ENCODE data around the gene STIM1.

The STIM1 gene

DNA sequence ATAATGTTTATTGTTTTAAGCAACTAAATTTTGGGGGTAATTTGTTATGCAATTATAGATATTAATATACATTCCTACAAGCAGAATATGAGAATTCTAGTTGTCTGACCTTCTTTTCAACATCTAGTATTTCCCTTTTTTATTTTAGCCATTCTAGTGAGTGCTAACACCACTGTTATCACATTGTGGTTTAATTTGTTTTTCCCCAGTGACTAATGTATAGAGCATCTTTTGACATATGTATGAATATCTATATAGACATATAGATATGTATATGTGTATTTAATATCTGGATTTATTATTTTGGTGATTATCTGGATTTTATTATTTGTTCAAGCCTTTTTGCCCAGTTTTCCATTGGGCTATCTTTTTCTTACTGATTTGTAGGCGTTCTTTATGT lies 66.6 kb downstream of the STIM1 start:
- ATAC-seq, result no peak

DNA sequence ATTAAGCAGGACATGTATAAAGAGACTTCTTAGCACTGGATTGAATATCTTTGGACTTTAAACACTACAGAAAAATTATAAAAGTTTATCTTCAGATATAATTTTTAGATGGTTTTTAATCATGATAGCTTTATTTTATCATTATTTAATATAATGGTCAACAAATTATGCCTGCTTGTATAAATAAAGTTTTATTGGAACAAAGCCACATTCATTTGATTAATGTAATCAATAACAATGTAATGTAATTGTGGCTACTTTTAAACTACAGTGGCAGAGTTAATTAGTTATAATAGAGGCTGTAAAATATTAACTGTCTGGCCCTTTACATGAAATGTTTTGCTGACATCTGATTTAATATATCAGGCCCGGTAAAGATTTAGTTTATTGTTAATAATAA lies 70.0 kb downstream of the STIM1 start:
- no peak for ATAC-seq

DNA sequence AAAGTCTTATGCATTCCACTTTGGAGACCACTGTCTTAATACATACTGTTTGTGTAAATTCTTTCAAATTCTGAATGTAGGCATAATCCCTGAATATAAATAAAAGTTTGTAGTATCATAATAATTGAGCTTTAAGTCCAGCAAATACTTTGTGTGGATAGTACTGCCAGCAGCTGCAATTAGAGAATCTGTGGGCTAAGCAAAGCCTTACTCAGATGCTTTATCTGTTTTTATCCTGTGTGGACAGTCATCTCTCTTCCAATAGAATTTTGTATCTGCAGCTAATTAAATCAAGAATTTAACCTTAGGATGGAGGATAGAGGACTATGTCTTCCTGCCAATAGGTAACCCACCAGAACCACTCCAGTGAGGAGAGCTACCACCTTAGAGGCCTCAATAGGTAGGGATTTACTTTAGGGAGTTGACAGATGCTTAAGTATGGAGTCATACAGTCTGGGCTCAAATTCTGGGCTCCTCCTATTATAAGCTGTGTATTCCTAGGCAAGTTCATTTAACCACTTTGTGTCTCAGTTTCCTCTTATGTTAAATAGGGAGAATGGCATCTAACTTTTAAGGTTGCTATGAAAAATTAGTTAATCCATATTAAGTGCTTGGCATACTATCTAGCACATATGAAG lies 71.1 kb downstream of the STIM1 start:
- no peak for ATAC-seq

DNA sequence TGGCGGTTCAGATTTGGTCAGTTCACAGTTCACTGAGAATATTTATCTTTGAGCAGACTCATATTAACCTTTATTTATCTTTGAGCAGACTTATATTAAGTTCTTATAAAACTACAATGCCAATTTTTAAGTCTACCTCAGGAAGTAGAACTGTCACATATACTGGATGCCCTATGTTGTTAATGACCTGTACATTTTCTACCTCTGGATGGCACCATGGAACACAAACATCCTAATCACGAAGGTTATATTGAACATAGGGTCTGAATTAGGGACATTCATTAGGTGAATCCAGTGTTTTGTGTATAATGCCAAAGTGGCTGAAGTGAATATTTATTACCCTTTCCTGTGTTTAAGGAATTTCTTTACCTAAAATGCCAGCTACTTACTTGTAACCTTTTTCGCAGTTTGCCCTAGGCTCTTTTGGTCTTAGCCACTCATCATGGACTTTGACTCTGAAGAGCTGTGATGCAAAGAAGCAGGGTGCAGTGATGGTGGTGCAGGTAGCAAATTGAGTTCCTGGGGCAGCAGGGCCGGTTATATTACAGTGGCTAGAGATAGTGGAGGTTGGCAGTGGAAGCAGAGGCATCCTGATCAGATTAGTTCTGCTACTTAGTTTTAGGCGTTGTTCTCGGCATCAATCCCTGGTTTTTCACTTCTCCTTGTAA lies 71.8 kb downstream of the STIM1 start:
- no peak for ATAC-seq

DNA sequence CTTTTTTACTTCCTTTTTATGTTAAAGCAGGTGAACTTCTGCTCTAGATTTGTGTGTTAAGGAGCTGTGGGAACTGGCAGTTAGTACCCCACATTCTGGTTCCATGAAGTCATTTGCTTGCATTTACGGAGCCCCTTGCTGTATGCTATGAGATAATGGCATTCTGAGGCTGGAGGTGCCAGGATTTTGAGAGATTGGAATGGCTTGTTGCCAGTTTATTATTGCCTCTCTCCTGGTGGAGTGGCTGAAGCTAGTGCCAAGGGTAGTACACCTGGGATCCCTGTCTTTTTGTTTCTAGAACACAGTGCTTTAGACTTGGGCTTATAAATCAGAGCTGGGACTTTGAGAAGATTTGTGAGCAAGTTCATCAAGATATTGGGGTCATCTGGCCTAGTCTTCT lies 73.8 kb downstream of the STIM1 start:
- no peak for ATAC-seq

DNA sequence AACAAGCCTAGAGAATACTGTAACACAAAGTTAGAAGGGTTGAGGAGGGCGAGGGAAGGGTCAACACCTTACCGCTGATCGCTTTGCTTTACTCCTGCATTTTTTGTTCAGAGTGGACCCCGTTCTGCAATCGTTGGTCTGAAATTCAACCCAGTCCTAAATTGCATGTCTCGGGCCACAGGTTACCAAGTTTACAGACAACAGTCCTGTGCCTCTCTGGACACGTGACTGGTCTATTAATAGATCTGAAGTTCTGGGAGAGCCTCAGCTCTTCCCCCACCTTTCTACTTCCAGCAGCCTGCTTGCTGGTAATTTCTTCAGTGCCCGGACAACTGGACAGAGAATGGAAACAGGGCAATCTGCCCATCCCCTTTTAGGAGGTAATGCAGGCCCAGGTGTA lies 74.2 kb downstream of the STIM1 start:
- no peak for ATAC-seq

DNA sequence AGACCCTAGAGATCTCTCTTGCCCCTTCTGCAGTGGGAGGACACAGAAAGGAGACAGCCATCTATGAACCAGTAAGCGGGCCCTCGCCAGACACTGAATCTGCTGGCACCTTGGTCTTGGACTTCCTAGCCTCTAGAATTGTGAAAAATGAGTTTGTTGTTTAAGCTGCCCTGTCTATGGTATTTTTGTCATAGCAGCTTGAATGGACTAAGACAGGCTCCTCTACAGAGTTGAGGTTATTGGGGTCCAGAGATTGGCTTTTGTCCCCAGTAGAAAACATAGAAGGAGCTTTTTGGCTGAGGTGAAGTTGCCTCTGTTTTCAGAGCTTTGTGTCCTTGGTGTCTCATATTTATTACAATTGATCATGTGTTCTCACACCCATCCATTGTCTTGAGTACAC lies 77.2 kb downstream of the STIM1 start:
- ATAC-seq, result no peak

DNA sequence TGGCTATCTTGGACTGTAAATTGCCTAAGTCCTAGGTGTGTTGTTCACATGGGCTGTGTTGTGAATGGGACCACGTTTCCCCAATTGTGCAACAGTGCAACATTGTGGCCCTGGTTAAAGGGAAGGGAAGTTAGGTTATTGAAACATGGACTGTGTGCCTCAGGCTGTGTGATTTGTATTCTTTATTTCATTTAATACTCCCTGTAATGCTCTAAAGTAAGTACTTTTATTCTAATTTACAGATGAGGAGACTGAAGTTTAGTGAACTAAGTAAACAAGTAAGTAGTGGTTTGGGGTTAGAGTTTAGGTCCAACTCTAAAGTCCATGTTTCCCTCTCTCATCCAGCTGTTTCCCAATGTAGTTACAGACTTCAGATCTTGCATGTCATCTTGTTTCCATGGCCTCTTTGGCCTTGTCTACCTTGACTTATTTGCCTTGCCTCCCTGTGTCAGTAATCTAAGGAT lies 77.7 kb downstream of the STIM1 start:
- no peak for ATAC-seq

DNA sequence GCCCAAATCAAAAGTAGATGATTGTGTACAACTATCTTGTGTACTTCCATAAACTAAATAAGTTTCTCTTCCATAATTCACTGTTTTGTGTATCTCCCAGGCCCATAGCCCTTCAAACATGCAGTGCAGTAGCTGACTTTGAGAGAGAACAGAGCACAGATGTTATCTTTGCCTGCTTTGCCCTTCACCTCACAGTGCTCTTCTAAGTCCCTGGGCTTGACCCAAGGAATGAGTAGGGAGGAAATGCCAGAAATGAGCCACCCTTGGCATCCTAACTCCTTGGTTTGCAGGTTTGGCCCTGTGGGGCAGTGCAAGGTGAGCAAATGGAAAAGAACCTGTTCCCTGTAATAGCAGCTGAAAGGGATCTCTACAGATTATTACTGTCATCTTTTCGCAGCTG lies 79.2 kb downstream of the STIM1 start:
- no peak for ATAC-seq

DNA sequence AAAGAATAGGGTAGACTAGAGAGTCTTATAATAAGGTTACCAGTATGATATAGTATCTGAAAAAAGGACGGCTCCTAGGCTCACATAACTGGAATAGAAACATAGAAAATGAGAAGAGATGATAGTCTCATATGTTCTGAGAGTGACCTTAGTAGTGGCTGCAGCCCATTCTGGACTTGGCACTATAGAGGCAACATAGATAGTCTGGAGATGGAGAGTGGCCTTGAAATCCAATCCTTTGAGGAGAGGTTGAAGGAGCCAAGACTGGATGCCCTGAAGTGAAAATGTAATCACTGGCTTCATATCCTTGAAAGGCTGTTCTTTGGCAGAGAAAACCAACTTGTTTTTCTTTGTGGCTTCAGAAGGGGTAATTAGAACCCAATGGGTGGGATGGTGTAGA lies 81.1 kb downstream of the STIM1 start:
- no peak for ATAC-seq

DNA sequence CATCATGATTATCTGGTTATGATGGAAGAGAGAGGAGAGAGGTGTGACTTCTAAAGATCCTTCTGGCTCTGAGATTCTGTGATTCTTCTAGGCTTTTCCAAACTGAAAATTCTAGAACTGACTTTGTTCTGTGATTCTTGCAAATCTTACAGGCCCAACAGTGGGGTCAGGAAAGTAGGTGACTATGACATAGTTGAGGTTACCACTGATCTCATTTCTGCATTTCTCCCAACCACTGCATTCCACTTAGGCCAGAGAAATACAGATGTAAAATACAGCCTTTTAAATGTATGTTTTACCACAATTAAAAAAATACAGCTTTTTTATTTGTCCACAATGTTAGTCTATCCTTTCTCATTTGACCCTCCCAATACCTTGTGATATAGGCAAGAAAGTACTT lies 83.7 kb downstream of the STIM1 start:
- ATAC-seq, result no peak

DNA sequence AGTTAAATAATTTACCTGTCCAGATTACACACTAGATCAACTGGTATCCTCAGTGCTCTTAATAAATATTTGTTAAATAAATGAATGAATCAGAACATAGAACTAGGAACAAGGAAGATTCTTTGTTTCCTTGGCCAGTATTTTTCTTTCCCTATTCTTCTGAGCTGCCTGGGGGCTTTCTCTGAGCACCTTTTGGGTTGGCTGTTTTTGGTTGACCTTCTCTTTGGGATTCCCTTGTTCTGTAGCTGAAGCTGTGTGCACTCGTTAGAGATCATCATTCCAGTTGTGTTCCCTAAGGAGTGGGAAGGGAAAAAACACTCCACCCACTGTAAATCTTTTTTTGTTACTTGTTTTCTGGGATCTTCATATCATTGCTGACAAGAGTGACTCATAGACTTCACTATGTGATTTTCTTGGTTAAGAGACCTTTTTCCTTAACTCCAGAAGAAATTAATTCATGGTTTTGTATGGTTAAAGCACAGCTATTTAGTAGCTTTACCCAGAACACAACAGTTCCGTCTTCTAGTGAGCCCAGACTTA lies 84.3 kb downstream of the STIM1 start:
- ATAC-seq, result no peak

DNA sequence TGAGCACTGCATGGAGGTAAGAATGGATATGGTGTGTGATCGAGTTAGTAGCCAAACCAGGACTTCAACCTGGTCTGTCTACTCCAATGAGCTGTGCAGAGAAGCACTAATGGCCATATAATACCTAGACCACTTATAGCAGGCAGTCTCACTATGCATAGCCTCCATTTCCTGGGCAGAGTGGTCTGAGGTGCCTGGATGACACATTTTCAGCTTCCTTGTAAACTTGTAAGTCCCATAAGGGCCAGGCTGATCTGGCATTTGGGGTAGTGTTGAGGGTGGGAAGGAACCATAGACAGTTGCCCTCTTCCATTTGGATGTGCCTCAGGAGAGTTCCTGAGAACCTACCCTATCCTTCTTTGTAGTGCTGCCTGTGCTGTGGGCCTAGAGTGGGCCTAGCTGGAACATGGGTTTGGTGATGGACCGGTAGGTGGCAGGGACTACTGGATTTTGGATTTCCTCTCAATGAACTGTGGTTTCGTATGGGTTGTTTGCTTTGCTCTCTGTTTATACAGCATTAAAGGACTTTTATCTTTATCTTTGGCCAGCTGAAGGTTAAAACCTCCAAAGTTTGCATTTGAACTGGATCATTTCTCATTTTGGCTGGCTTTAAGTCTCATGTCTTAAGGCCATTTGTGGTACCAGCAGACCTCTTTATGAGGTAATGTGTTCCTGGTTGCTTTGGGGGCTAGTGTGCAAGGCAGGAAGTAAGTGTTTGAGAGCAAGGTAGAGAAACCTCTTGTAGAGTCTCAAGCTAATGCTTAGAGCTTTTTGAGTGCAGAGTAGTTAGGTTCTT lies 86.9 kb downstream of the STIM1 start:
- ATAC-seq, result peak in 1 of 2 donors; percentile 14

DNA sequence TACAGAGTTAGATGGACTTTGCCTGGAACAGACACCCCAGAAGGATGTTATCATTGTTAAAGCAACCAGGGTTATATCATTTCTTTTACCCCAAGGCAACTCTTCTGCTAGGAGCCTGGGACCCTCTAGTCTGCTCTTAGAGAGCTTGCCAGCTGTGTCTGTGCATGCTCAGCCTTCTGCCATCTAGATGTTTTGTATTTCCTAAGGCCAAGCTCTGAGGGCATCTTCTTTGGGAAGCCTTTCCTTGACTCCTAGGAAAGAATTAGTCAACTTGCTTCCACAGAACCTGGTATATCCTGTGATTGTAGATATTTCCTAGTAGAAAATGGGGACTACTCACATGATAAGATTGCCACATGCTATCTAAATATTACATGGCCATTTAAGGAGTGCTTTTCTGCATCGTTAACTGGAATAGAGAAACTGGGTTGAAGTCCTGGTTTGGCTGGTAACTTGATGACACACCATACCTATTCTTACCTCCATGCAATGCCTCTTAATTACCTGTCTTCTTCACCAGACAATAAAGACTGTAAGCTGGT lies 87.6 kb downstream of the STIM1 start:
- ATAC-seq, result no peak

DNA sequence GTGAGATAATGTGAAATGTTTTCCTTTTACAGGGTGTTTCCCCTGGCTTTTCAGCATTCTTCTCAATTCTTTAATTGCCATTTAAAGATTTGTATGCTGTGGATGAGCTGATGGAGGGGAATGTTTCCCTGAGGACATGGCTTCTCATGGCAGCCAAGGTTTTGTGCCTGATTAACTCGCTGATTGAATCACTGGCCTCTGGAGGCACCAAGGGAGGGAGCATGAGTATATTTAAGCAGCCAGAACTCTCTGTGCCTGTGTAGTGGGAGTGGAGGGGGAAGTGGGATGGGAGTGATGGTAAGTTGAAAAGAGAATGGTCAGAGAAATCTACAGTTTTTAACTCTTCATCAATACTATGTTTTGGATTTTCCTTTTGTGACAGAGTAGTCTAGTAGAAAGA lies 88.7 kb downstream of the STIM1 start:
- no peak for ATAC-seq

DNA sequence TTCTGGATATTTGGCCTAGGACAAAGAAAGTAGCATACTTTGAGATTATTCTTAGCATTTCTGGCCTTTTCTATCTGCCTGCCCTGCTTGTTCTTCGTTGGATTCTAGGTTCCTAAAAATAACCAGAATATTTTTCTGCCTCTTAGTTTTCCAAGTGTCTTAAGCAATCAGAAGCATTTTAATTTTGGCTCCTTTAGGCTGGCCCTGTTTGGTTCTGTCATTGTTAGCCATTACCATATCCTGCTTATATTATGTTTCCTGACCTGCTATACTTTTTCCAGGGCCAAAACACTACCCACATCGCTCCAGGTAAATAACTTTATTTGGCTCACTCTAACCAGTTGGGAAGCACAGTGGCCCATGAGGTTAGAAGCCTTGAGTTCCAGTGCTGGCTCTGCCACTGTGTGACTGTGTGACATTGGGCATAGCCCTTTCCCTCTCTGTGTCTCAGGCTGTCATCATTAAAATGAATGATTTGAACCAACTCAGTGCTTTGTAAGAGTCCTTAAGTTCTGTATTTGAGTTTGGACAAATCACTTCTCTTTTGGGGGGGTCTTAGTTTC lies 91.1 kb downstream of the STIM1 start:
- no peak for ATAC-seq

DNA sequence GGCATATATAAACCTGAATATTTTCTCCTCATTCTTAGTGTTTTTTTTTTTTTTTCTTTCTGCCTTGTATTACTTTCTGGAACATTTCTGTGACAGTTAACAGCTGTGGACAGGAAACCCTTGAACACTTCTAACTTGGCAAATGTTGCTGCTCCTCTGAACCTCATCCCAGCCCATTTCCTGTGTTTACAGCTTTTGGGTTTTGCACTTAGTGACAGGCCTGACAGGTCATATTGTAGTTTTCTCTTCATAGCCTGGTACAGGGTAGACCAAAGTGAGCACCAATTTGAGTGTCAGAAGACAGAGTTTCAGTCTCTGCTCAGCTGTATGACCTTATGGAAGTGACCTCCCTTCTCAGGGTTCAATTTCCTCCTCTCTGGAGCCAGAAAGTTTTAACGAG lies 91.6 kb downstream of the STIM1 start:
- peak; percentile 67 to 68 for ATAC-seq

DNA sequence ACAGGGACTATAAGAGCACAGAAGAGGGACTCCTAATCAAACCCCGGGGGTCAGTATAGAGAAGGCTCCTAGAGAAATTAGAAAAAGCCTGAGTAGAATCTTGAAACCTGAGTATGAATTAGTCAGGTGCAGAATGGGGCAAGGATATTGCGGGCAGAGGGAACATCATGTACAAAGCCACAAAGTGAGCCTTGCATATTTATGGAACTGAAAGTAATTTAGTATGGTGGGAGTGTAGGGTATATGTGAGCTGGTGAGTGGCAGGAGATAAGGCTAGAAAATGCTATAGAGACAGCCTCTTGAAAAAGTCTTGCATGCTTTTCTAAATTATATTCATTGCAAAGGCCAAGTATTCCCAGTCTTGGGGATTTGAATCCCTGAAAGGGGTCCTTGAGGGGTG lies 93.7 kb downstream of the STIM1 start:
- ATAC-seq, result peak; percentile 76 to 80

DNA sequence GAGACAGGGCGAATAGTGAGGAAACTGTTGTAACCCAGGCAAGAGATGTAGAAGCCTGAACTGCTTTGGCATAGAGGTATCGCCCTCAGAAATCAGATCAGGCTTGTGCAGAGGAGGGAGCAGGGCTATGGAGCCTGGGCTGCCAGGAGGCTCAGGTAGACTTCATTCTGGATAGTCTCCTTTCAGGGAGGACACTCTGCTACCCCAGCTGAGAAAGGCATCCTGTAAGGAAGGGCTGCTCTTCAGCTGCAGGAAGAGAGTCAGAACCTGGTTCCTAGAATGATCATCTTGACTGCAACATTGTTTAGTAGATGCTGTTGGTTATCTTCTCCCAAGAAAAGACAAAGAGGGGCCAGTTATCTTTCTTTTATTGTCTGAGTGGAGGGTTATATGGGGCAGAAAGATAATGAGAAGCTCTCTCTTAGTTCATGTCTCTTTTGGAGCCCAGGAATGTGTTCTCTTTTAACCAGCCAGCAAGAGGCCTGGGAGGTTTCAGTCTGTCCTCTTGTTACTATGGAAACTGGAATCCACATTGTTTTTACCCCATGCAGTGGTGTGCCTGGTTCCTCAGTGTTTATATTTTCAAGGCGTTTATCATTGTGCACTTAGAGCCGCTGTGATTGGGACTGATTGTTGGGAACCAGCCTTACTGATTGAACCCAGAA lies 95.7 kb downstream of the STIM1 start:
- ATAC-seq, result no peak

DNA sequence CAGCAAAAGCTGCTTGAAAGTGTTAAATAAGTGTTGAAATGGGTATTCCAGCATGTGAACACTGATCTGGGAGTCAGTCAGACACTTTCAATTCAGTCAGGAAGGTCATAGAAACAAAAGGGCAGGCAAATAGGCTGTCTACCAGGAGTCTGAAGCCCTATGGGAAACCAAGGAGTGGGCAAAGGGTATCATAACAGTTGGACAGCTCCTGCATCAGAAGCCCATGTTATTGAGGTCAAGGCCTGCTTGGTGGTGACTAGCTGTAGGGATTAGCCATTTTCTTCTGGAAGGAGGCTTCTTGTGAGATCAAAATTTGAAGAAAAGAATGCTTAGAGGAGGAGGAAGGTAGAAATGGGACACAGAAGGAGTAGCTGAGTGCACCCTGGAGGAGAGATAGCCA lies 97.3 kb downstream of the STIM1 start:
- no peak for ATAC-seq

DNA sequence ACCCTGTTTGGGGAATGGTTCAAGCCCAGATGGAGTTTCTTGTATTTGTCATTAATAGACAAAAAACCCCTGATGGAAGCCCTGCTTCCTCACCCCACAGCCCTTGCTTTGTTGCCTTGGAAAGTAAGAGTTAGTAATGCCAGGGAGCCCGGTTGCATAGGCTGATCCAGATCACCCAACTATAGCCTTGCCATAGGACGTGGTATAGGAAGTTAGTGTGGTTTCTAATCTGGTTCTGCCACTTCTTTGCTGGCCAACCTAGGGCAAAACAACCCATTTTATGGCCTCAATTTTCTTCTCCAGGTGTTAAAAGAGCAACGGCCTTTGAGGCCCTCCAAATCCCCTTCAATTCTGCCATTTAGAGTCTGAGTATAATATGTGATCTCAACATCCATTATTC lies 97.9 kb downstream of the STIM1 start:
- no peak for ATAC-seq
